K562 (cell line): ENCODE data around the gene ZNF804A. TPM values are rescaled to one million over a fixed set of nuclear protein-coding genes. Genes with fewer than 3 reads are reported as not detected.

Source experiments
- ATAC-seq: fragments of 200-7000 bp; cut with Tn5 transposase; 3 replicates; pipeline ENCODE4 v1.9.1; 2020; ENCODE audit warnings: moderate library complexity
- BruUV-seq: library from RNA; stranded (reverse); fragments of 400-500 nt; replicated peaks from 2 replicates; lab custom pipeline; 2021; lab: Mats Ljungman, UMichigan
- CTCF ChIA-PET: fragments of 300-600 bp; formaldehyde crosslinking; extraction: SDS; loops from one replicate; lab custom pipeline; 2021; ENCODE audit warnings: low intra/inter-chr PET ratio; lab: Yijun Ruan, JAX
- POLR2A ChIA-PET: fragments of 300-600, 350-650 bp; sonication (Branson Sonifier 250); formaldehyde crosslinking; extraction: SDS; loops from one replicate; lab custom pipeline; 2021; ENCODE audit warnings: antibody characterized with exemption, inconsistent platforms; lab: Yijun Ruan, JAX
- DNase-seq, 4 experiments: peaks; one replicate each; pipeline versions ENCODE4 v3.0.0 to v3.0.0-alpha.2; 2011 to 2018; ENCODE audit warnings: low spot score in 3 of 4, mixed read lengths in 3 of 4; ENCODE audit errors: extremely low read depth in 1 of 4
- FAIRE-seq: peaks from 2 replicates; lab custom pipeline; 2011; peaks lifted over from hg19 to GRCh38; lab: Jason Lieb, UNC
- H2AFZ ChIP-seq: 2 replicates; pipeline ENCODE4 v1.6.0; 2011; ENCODE audit warnings: low read depth, low read length, control low read depth, inconsistent platforms
- H3K27ac ChIP-seq: fragments of 200-600 bp; 3 replicates; pipeline ENCODE4 v1.8.0; 2011; ENCODE audit warnings: low read depth, mild to moderate bottlenecking, control low read depth, inconsistent platforms, low read length, moderate library complexity, mixed read lengths; ENCODE audit errors: extremely low read depth
- H3K27me3 ChIP-seq, 2 experiments: fragments of 300-600 bp in 1 of 2; 2 replicates in 1 of 2; 3 replicates in 1 of 2; pipeline versions ENCODE4 v1.6.0 to v1.8.0; 2011; ENCODE audit warnings: inconsistent platforms in 2 of 2, low read length in 2 of 2, mild to moderate bottlenecking in 1 of 2, mixed read lengths in 1 of 2, moderate library complexity in 1 of 2; ENCODE audit not compliant: control insufficient read depth in 2 of 2, insufficient read depth in 2 of 2
- H3K36me3 ChIP-seq: fragments of 300-600 bp; 3 replicates; pipeline ENCODE4 v1.8.0; 2011; ENCODE audit warnings: mild to moderate bottlenecking, low read length, inconsistent platforms; ENCODE audit not compliant: control insufficient read depth, insufficient read depth
- H3K4me1 ChIP-seq, 2 experiments: fragments of 200-600 bp in 1 of 2; replicated peaks in 1 of 2; 2 replicates in 1 of 2; 3 replicates in 1 of 2; pipeline versions ENCODE4 v1.5.1 to v1.8.0; 2011; ENCODE audit warnings: inconsistent platforms in 2 of 2, low read length in 2 of 2, mild to moderate bottlenecking in 1 of 2, mixed read lengths in 1 of 2, moderate library complexity in 1 of 2; ENCODE audit not compliant: control insufficient read depth in 2 of 2, insufficient read depth in 2 of 2
- H3K4me2 ChIP-seq: 2 replicates; pipeline ENCODE4 v1.6.1; 2011; ENCODE audit warnings: low read length, control low read depth, inconsistent platforms, mixed read lengths; ENCODE audit not compliant: insufficient read depth
- H3K4me3 ChIP-seq: fragments of 200-600 bp; sonication (generic), shearing (Covaris generic); 2 replicates; pipeline ENCODE4 v1.5.1; 2016; ENCODE audit warnings: control low read depth, inconsistent platforms
- H3K79me2 ChIP-seq: fragments of 200-600 bp; 3 replicates; pipeline ENCODE4 v1.8.0; 2011; ENCODE audit warnings: low read length, inconsistent platforms; ENCODE audit not compliant: control insufficient read depth, insufficient read depth
- H3K9ac ChIP-seq, 2 experiments: 2 replicates each; pipeline versions ENCODE4 v1.6.0 to v1.6.1; 2011; ENCODE audit warnings: low read depth in 2 of 2, low read length in 2 of 2, control low read depth in 1 of 2, inconsistent platforms in 1 of 2, mild to moderate bottlenecking in 1 of 2, mixed read lengths in 1 of 2; ENCODE audit not compliant: insufficient read depth in 1 of 2
- H3K9me1 ChIP-seq: one replicate; pipeline ENCODE4 v1.6.0; 2011; ENCODE audit warnings: inconsistent platforms, mild to moderate bottlenecking, low read length, moderate library complexity; ENCODE audit not compliant: control insufficient read depth, insufficient read depth
- H3K9me3 ChIP-seq: replicated peaks from 2 replicates; pipeline ENCODE4 v1.5.1; 2011; ENCODE audit warnings: low read depth, low read length, inconsistent platforms; ENCODE audit not compliant: control insufficient read depth, insufficient read depth
- H4K20me1 ChIP-seq: replicated peaks from 2 replicates; pipeline ENCODE4 v1.6.1; 2011; ENCODE audit warnings: low read length, inconsistent platforms, mixed read lengths; ENCODE audit not compliant: control insufficient read depth, insufficient read depth
- PREB ChIP-seq: sonication (generic); formaldehyde crosslinking; IDR thresholded peaks from 2 replicates; pipeline ENCODE4 v1.8.1; 2023; ENCODE audit warnings: mild to moderate bottlenecking, missing genetic modification reagents
- TAL1 ChIP-seq: fragments of 450-650 bp; IDR thresholded peaks from 2 replicates; pipeline ENCODE4 v1.6.1; 2016; ENCODE audit warnings: mild to moderate bottlenecking
- XRCC4 ChIP-seq: IDR thresholded peaks from one replicate; pipeline ENCODE4 v1.6.1; 2011; ENCODE audit not compliant: insufficient read depth, insufficient read length; ENCODE audit errors: extremely low read depth
- ZBTB34 ChIP-seq: fragments of 250-450 bp; sonication (Bioruptor Pico); IDR thresholded peaks from 2 replicates; pipeline ENCODE4 v1.8.0; 2021; ENCODE audit warnings: mild to moderate bottlenecking, moderate library complexity
- ZNF143 ChIP-seq: sonication (generic); formaldehyde crosslinking; IDR thresholded peaks from 2 replicates; pipeline ENCODE4 v1.9.0; 2022; ENCODE audit warnings: mild to moderate bottlenecking, missing genetic modification reagents
- WGBS: fragments of 100-300 bp; shearing (Covaris generic); methylation state at CpG from one replicate; pipeline ENCODE4 v1.1.6; 2016; ENCODE audit warnings: low coverage, mixed read lengths; ENCODE audit not compliant: insufficient coverage; ENCODE audit errors: missing lambda C conversion rate; 5-methylcytosine and 5-hydroxymethylcytosine counted together
- in situ Hi-C: fragments of 300-500 bp; cut with MboI; formaldehyde crosslinking; loops from 4 replicates; pipeline ENCODE4 v1.15.0; 2018; ENCODE audit warnings: inconsistent platforms, mixed read lengths
- intact Hi-C: fragments of 100-400 bp; cut with micrococcal nuclease; formaldehyde crosslinking; loops from 2 replicates; pipeline ENCODE4 v1.14.2; 2022
- polyA plus RNA-seq, 8 experiments: library from polyadenylated mRNA; depleted of rRNA in 4 of 8; stranded (reverse) in 5 of 8; unstranded in 3 of 8; fragments of >200 nt; fragmentation: Nextera tagmentation in 2 of 8; fragmentation: Illumina TruSeq in 1 of 8; extraction: Ambion mirVana in 2 of 8; extraction: Trizol in 1 of 8; gene quantifications; 2 replicates each; pipeline versions ENCODE4 v1.2.1 to v1.2.3, GENCODE V29; 2011 to 2014; ENCODE audit warnings: inconsistent platforms in 1 of 8, missing spikeins in 1 of 8
- total RNA-seq, 7 experiments: library from RNA; depleted of rRNA in 6 of 7; stranded (reverse); fragments of >200 nt in 6 of 7; fragmentation: Illumina TruSeq in 2 of 7; extraction: Trizol in 2 of 7; gene quantifications; 2 replicates each; pipeline versions ENCODE4 v1.2.1 to v1.2.3, GENCODE V29; 2011 to 2021; ENCODE audit warnings: low replicate concordance in 1 of 7

ZNF804A gene
- total and polyA plus RNA-seq, 9 of the 15 experiments (the other 6 are each of a cell fraction or from before 2014, with no cell fraction given): 0.01 to 1.2 (median 0.73) TPM

GRCh38 chr2:184904991-184905390, 306.7 kb downstream of the ZNF804A start (continued):
- no peak for TF ChIP-seq TAL1

- Histone ChIP-seq H3K9ac (no peak overlapping the region), H3K27me3 (no peaks in the 10 kb centered on the region), H3K9me3 (no peaks in the 10 kb centered on the region), H2AFZ (no peak overlapping the region), H3K4me1 (no peaks in the 10 kb centered on the region), H3K4me2 (no peak overlapping the region), H4K20me1 (no peaks in the 10 kb centered on the region), H3K27ac (no peak overlapping the region), H3K79me2 (no peaks in the 10 kb centered on the region), H3K9me1 (no peaks in the 10 kb centered on the region), H3K36me3 (no peaks in the 10 kb centered on the region), H3K4me3 (no peak overlapping the region)
- FAIRE-seq: no peak
- TF ChIP-seq ZBTB34 (CRISPR knock-in tag): no peak
- TF ChIP-seq PREB (CRISPR knock-in tag): no peak
- no peak for TF ChIP-seq ZNF143
- no peak for TF ChIP-seq XRCC4
- ATAC-seq: no peak
- intact Hi-C loops (no loop called here), in situ Hi-C loops (no loop called here)
- BruUV-seq: no TSS peak
- ChIA-PET CTCF (no interaction called here), POLR2A (no interaction called here)
- DNase-seq: no peak
- WGBS: 3% methylated on average over 4 of the region's 4 CpGs
Measured at GRCh38 chr2:184906160-184906559, 307.8 kb downstream of the ZNF804A start.
